Lower leg skin (tissue), 4 donors: ENCODE measurements around the gene FBN1. TPM values are rescaled to one million over a fixed set of nuclear protein-coding genes. Genes with fewer than 3 reads are reported as not detected.

Experiments used
- DNase-seq, 2 donors: peaks; one replicate each; pipeline ENCODE4 v3.0.0-alpha.2; 2019; ENCODE audit warnings: low spot score in 2 of 2
- H3K4me3 ChIP-seq: fragments of 200-600 bp; sonication (generic); 2 replicates; pipeline ENCODE4 v1.5.1; 2017; ENCODE audit warnings: mild to moderate bottlenecking, low read depth; ENCODE audit not compliant: poor library complexity, severe bottlenecking
- CTCF ChIP-seq, 3 donors: fragments of 450-650 bp; IDR thresholded peaks; one replicate each; pipeline ENCODE4 v1.5.1; 2016; ENCODE audit warnings: antibody characterized with exemption in 3 of 3, mild to moderate bottlenecking in 3 of 3, moderate library complexity in 2 of 3
- POLR2A ChIP-seq, 2 donors: fragments of 450-650 bp; IDR thresholded peaks; one replicate each; pipeline ENCODE4 v1.6.1; 2016 to 2017; ENCODE audit warnings: antibody characterized with exemption in 2 of 2, mild to moderate bottlenecking in 1 of 2, moderate library complexity in 1 of 2
- WGBS, 2 donors: methylation state at CpG; one replicate each; pipeline ENCODE4 v1.1.5; 2018; 5-methylcytosine and 5-hydroxymethylcytosine counted together
- intact Hi-C: fragments of 100-400 bp; cut with DNase I; formaldehyde crosslinking; loops from one replicate; pipeline ENCODE4 v1.15.0; 2023; ENCODE audit warnings: low total_unique reads
- total RNA-seq, 4 donors: library from RNA; depleted of rRNA; stranded (reverse); fragments of >200 nt; gene quantifications; one replicate each; pipeline ENCODE4 v1.1.0, GENCODE V29; 2016

FBN1 gene
- total RNA-seq, 4 donors from 2014 or later, result 15.0 to 59.3 (median 24.0) TPM

DNA sequence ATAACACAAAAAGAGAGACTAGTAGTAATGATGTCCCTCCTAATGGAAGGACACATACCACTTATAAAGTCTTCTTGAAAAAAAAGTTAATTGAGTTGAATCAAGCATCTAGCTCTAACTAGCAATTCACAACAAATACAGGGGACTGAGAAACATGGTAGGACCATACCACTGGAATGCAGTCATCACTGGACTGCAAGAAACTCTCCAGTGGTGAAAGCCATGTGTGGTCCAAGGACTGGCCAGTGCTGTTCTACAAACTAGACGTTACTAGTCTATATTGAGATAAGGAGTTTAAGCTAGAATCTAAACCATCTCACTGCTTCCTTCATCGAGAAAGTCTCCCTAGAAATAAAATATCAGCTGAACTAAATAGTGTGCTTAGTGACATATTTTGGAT lies 16.7 kb downstream of the FBN1 start:
- H3K4me3 ChIP-seq, result no peak overlapping the region
- no peak for DNase-seq
- WGBS, 2 donors, result 75 to 77% methylated on average over 2 of the region's 2 CpGs
- intact Hi-C loops, result no loop called here
- TF ChIP-seq CTCF (IDR thresholded peaks at IDR 0.05), result no peak
- TF ChIP-seq POLR2A (IDR thresholded peaks at IDR 0.05), result no peak

DNA sequence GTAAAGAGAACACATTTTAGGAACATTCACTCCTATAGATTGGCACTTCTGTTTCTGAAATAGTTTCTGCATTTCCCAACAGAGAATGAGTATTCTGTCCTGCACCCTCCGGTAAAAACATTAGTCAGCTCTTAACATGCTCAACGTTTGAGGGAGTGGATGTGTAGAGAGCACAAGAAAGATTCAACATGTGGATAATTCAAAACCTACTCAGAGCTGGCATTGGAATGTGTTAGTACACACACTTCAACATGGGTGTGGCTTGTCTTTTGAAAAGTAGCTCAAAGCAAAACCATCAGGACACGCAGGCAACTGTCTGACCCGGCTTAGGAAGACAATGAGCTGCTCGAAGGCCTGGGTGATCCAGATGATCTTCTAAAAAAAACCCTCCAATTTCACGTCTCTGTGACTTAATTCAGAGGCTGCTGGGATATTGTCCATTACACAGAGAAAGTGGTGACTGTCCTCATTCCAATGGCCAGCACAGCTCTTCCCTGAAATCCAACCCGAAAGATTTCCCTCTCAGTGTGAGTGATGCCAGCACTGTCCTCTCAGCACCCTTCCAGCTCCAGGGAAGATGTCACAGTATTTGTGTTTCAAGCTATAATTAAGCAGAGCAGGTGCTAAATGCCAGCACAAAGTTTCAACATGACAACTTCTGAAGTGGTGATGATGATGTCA lies 18.1 kb downstream of the FBN1 start:
- 19 to 31% methylated on average over 7 of the region's 7 CpGs for WGBS, 2 donors
- no peak for TF ChIP-seq CTCF (IDR thresholded peaks at IDR 0.05)
- no peak for TF ChIP-seq POLR2A (IDR thresholded peaks at IDR 0.05)

DNA sequence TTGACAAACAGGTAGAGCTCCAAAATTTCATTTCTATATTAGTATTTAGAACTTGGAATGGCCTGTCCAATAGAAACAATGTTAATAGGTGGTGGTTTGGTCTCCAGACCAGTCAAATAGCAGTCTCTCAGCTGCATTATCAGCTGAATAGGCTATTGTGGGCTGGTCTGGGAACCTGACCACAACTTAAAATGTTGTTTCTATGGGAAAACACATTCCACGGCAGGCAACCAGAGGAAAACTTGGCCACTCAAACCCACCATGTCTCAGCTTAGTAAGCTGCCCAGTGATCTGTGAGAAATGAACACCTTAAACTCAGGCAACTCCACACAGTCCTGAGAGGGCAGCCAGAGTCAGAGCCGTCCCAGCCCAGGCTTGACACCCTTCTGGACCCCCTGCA lies 20.4 kb downstream of the FBN1 start:
- no peak overlapping the region for H3K4me3 ChIP-seq
- DNase-seq, result no peak
- TF ChIP-seq CTCF (IDR thresholded peaks at IDR 0.05) (no peak), POLR2A (IDR thresholded peaks at IDR 0.05) (no peak)
- intact Hi-C loops, result no loop called here
- WGBS, 2 donors, result 79 to 91% methylated on average over 2 of the region's 2 CpGs

More for the DNA sequence above, 18.1 kb downstream of the FBN1 start:
- DNase-seq, result no peak
- intact Hi-C loops, result no loop called here
- H3K4me3 ChIP-seq, result no peak overlapping the region

DNA sequence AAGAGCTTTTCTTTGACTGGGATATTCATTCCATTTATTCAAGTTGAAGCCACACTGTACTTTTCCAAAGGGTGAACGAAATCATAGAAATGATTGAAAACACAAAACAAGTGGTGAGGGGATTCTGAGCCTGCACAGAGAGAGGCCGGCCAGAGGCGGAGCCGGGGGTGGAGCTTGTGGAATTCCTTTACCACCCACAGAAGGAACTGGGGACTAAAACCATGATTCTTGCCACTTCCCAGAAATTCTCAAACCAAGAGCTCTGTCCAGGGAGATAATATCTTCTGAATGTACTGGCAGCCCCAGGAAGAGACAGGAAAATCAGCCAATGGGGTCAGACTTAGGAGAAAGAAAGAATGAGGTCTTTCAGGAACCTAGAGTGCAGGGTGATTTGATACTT lies 20.8 kb downstream of the FBN1 start:
- TF ChIP-seq POLR2A (IDR thresholded peaks at IDR 0.05), result no peak

GRCh38 chr15:48623456-48623855 lies 22.1 kb downstream of the FBN1 start:
- TF ChIP-seq CTCF (IDR thresholded peaks at IDR 0.05) (no peak), POLR2A (IDR thresholded peaks at IDR 0.05) (no peak)
- H3K4me3 ChIP-seq, result no peak overlapping the region
- DNase-seq, result no peak
- 75 to 77% methylated on average over 1 of the region's 1 CpG for WGBS, 2 donors
- intact Hi-C loops, result no loop called here

More for the DNA sequence above, 20.8 kb downstream of the FBN1 start:
- WGBS, 2 donors, result 92 to 97% methylated on average over 4 of the region's 4 CpGs
- no peak overlapping the region for H3K4me3 ChIP-seq
- DNase-seq, result no peak
- intact Hi-C loops, result no loop called here

- TF ChIP-seq CTCF (IDR thresholded peaks at IDR 0.05) (no peak), POLR2A (IDR thresholded peaks at IDR 0.05) (no peak)
- H3K4me3 ChIP-seq, result no peak overlapping the region
- intact Hi-C loops, result no loop called here
- no peak for DNase-seq
- WGBS, 2 donors, result 73 to 79% methylated on average over 2 of the region's 2 CpGs
These were observed 23.3 kb downstream of the FBN1 start for GRCh38 chr15:48622237-48622636.
